BLaER1 treated with 17β-estradiol and CSF1 and Interleukin-3, amounts not matched to agents 10 nM and 100 nM (cell line): ENCODE data around the gene AARSD1.
"Not testable (repeated sequence)": the region's sequence is repeated elsewhere in the genome, so short reads cannot be mapped to it uniquely, and the experiment has no call there.

Experiments
- H3K27ac ChIP-seq, 11 experiments: shearing (Covaris generic); formaldehyde crosslinking; 2 replicates each; pipeline ENCODE4 v1.8.1; 2022
- H3K27me3 ChIP-seq, 11 experiments: shearing (Covaris generic); formaldehyde crosslinking; 2 replicates each; pipeline ENCODE4 v1.8.1; 2022
- H3K36me3 ChIP-seq, 11 experiments: shearing (Covaris generic); formaldehyde crosslinking; 2 replicates each; pipeline ENCODE4 v1.8.1; 2022
- H3K4me1 ChIP-seq, 10 experiments: shearing (Covaris generic); formaldehyde crosslinking; 2 replicates each; pipeline ENCODE4 v1.8.1; 2022
- H3K4me2 ChIP-seq, 11 experiments: shearing (Covaris generic); formaldehyde crosslinking; 2 replicates each; pipeline ENCODE4 v1.8.1; 2022
- H3K4me3 ChIP-seq, 10 experiments: shearing (Covaris generic); formaldehyde crosslinking; 2 replicates each; pipeline ENCODE4 v1.8.1; 2022
- H3K9ac ChIP-seq, 11 experiments: shearing (Covaris generic); formaldehyde crosslinking; 2 replicates each; pipeline ENCODE4 v1.8.1; 2022
- H3K9me3 ChIP-seq, 11 experiments: shearing (Covaris generic); formaldehyde crosslinking; replicated peaks in 1 of 11; 2 replicates each; pipeline ENCODE4 v1.8.1; 2022
- H4K20me1 ChIP-seq, 11 experiments: shearing (Covaris generic); formaldehyde crosslinking; 2 replicates each; pipeline ENCODE4 v1.8.1; 2022
- Cebpa-rat ChIP-seq, 11 experiments: shearing (Covaris generic); IDR thresholded peaks; 2 replicates each; pipeline ENCODE4 v1.8.1; 2022

AARSD1 gene

GRCh38 chr17:42929497-42929844 lies 34.8 kb downstream of the AARSD1 start:
- peak overlapping the region in 6 of 11 experiments; percentile 75 to 93 (median 86); a peak in 9 of 22 replicates for H3K27ac ChIP-seq
- no peak overlapping the region for H3K4me3 ChIP-seq
- H3K9me3 ChIP-seq, result no peaks in the 10 kb centered on the region
- H4K20me1 ChIP-seq, result no peaks in the 10 kb centered on the region
- TF ChIP-seq Cebpa-rat (IDR thresholded peaks at IDR 0.05), result no peak
- H3K9ac ChIP-seq, result peak overlapping the region in 3 of 11 experiments; percentile 17 to 79 (median 77); a peak in 3 of 22 replicates
- H3K36me3 ChIP-seq, result no peaks in the 10 kb centered on the region
- H3K4me2 ChIP-seq, result peak overlapping the region in 2 of 11 experiments; percentile 81 to 82; a peak in 3 of 22 replicates
- H3K4me1 ChIP-seq, result peaks cover 11 to 45% (median 27%) of the 10 kb centered on the region in 10 experiments; a peak in 18 of 20 replicates
- H3K27me3 ChIP-seq, result no peaks in the 10 kb centered on the region

- H3K27me3 ChIP-seq, result no peaks in the 10 kb centered on the region
- TF ChIP-seq Cebpa-rat (IDR thresholded peaks at IDR 0.05), result no peak
- peak overlapping the region; percentile 3 to 84 (median 71); a peak in 20 of 22 replicates for H3K4me2 ChIP-seq
- H3K36me3 ChIP-seq, result no peaks in the 10 kb centered on the region
- H4K20me1 ChIP-seq, result no peaks in the 10 kb centered on the region
- H3K9ac ChIP-seq, result peak overlapping the region in 10 of 11 experiments; percentile 29 to 79 (median 64); a peak in 18 of 22 replicates
- 0 out of 20 replicates have a peak overlapping the region, but pooled peaks of 1 of the 10 experiments have one; percentile 8 for H3K4me3 ChIP-seq
- H3K9me3 ChIP-seq, result no peaks in the 10 kb centered on the region
- peak overlapping the region; percentile 41 to 93 (median 80); a peak in 21 of 22 replicates for H3K27ac ChIP-seq
- H3K4me1 ChIP-seq, result peaks cover 12 to 47% (median 29%) of the 10 kb centered on the region in 10 experiments; a peak in 19 of 20 replicates
Measured at GRCh38 chr17:42928714-42929496, 35.3 kb downstream of the AARSD1 start.

GRCh38 chr17:42924891-42925290 lies 39.4 kb downstream of the AARSD1 start:
- TF ChIP-seq Cebpa-rat (IDR thresholded peaks at IDR 0.05), result no peak
- Histone ChIP-seq H4K20me1 (no peaks in the 10 kb centered on the region), H3K36me3 (no peaks in the 10 kb centered on the region), H3K4me3 (no peak overlapping the region), H3K9ac (no peak overlapping the region), H3K4me2 (peak overlapping the region; percentile 18 to 59 (median 44); a peak in 15 of 22 replicates), H3K27ac (peak overlapping the region in 1 of 11 experiments; percentile 36; a peak in 1 of 22 replicates), H3K9me3 (no peaks in the 10 kb centered on the region), H3K27me3 (no peaks in the 10 kb centered on the region), H3K4me1 (peaks cover 33 to 63% (median 39%) of the 10 kb centered on the region in 10 experiments)

GRCh38 chr17:42923472-42923871 lies 40.8 kb downstream of the AARSD1 start:
- not testable (repeated sequence) for H3K9ac ChIP-seq, H3K36me3 ChIP-seq, H4K20me1 ChIP-seq, H3K4me3 ChIP-seq, H3K27ac ChIP-seq, H3K9me3 ChIP-seq, H3K27me3 ChIP-seq
- Histone ChIP-seq H3K4me2 (peak overlapping the region in 9 of 11 experiments; percentile 8 to 62 (median 35); a peak in 15 of 22 replicates), H3K4me1 (peaks cover 26 to 49% (median 32%) of the 10 kb centered on the region in 10 experiments)
- TF ChIP-seq Cebpa-rat (IDR thresholded peaks at IDR 0.05), result peak in 2 of 11 experiments; percentile 54 to 76; a peak in 3 of 22 replicates

GRCh38 chr17:42922294-42922693 lies 42.0 kb downstream of the AARSD1 start:
- no peak overlapping the region for H3K4me2 ChIP-seq

GRCh38 chr17:42920922-42921321 lies 43.3 kb downstream of the AARSD1 start:
- H3K9ac ChIP-seq, result no peak overlapping the region
- H3K27me3 ChIP-seq, result no peaks in the 10 kb centered on the region
- peak overlapping the region in 4 of 11 experiments; percentile 0 to 11 (median 10); a peak in 2 of 22 replicates for H3K4me2 ChIP-seq

More at GRCh38 chr17:42922294-42922693, 42.0 kb downstream of the AARSD1 start:
- no peaks in the 10 kb centered on the region for H3K9me3 ChIP-seq
- no peaks in the 10 kb centered on the region for H3K36me3 ChIP-seq
- H4K20me1 ChIP-seq, result no peaks in the 10 kb centered on the region
- no peak overlapping the region for H3K4me3 ChIP-seq
- H3K27ac ChIP-seq, result no peak overlapping the region
- peaks cover 14 to 37% (median 27%) of the 10 kb centered on the region in 10 experiments for H3K4me1 ChIP-seq
- no peaks in the 10 kb centered on the region for H3K27me3 ChIP-seq
- no peak for TF ChIP-seq Cebpa-rat (IDR thresholded peaks at IDR 0.05)
- H3K9ac ChIP-seq, result no peak overlapping the region

GRCh38 chr17:42920106-42920900 lies 44.0 kb downstream of the AARSD1 start:
- no peaks in the 10 kb centered on the region for H3K27me3 ChIP-seq
- H3K36me3 ChIP-seq, result no peaks in the 10 kb centered on the region
- peaks cover 8 to 29% (median 25%) of the 10 kb centered on the region in 10 experiments for H3K4me1 ChIP-seq
- 0 out of 22 replicates have a peak overlapping the region, but pooled peaks of 4 of the 11 experiments have one; percentile 0 to 11 (median 10) for H3K4me2 ChIP-seq
- no peak overlapping the region for H3K4me3 ChIP-seq
- TF ChIP-seq Cebpa-rat (IDR thresholded peaks at IDR 0.05), result no peak
- no peak overlapping the region for H3K27ac ChIP-seq
- H3K9ac ChIP-seq, result no peak overlapping the region
- 0 out of 22 replicates have a peak, but pooled peaks cover 0 to 5% (median 0%) of the 10 kb centered on the region in 11 experiments for H3K9me3 ChIP-seq
- no peaks in the 10 kb centered on the region for H4K20me1 ChIP-seq

More at GRCh38 chr17:42920922-42921321, 43.3 kb downstream of the AARSD1 start:
- Histone ChIP-seq H3K4me3 (no peak overlapping the region), H3K36me3 (no peaks in the 10 kb centered on the region), H3K27ac (no peak overlapping the region), H3K4me1 (peaks cover 10 to 30% (median 26%) of the 10 kb centered on the region in 10 experiments), H4K20me1 (no peaks in the 10 kb centered on the region), H3K9me3 (0 out of 22 replicates have a peak, but pooled peaks cover 0 to 5% (median 0%) of the 10 kb centered on the region in 11 experiments)
- TF ChIP-seq Cebpa-rat (IDR thresholded peaks at IDR 0.05), result no peak

GRCh38 chr17:42919522-42920077 lies 44.7 kb downstream of the AARSD1 start:
- not testable (repeated sequence) for H4K20me1 ChIP-seq

More at GRCh38 chr17:42919522-42920077, 44.7 kb downstream of the AARSD1 start:
- H3K27ac ChIP-seq, H3K9me3 ChIP-seq, H3K4me2 ChIP-seq, H3K4me3 ChIP-seq, H3K9ac ChIP-seq, H3K27me3 ChIP-seq, H3K36me3 ChIP-seq: not testable (repeated sequence)
- H3K4me1 ChIP-seq, result peaks cover under 1 to 23% (median 18%) of the 10 kb centered on the region in 10 experiments; a peak in 19 of 20 replicates
